ENCODE measurements around the gene PODXL2.

PODXL2 gene

GRCh38 chr3:127622772-127623576 is 6.0 kb upstream of the PODXL2 start:
- H3K27ac ChIP-seq (replicated peaks) = no peak overlapping the region
- TF ChIP-seq GABPA (IDR thresholded peaks at IDR 0.05; ENCODE audit: low read depth) (no peak), POLR2AphosphoS5 (IDR thresholded peaks at IDR 0.05; ENCODE audit: low read depth) (0 out of 2 replicates have a peak, but pooled peaks have one; percentile 51), CTCF (IDR thresholded peaks at IDR 0.05; ENCODE audit: insufficient read depth, low read length) (no peak)
- H3K27me3 ChIP-seq (ENCODE audit: insufficient read depth, poor library complexity, severe bottlenecking) = peaks cover under 1% of the 10 kb centered on the region
- no peak for DNase-seq (ENCODE audit: low read depth in 1 of 2, low spot score in 1 of 2)
- no peak overlapping the region for H3K4me3 ChIP-seq (replicated peaks; ENCODE audit: insufficient read depth, low read length)

GRCh38 chr3:127624063-127624462 is 4.9 kb upstream of the PODXL2 start:
- no peak for DNase-seq (ENCODE audit: low read depth in 1 of 2, low spot score in 1 of 2)
- Histone ChIP-seq H3K4me3 (replicated peaks; ENCODE audit: insufficient read depth, low read length) (no peak overlapping the region), H3K27me3 (ENCODE audit: insufficient read depth, poor library complexity, severe bottlenecking) (peaks cover 7% of the 10 kb centered on the region), H3K27ac (replicated peaks) (no peak overlapping the region)
- no peak for TF ChIP-seq GABPA (IDR thresholded peaks at IDR 0.05; ENCODE audit: low read depth)
- no peak for TF ChIP-seq REST (IDR thresholded peaks at IDR 0.05; ENCODE audit: insufficient replicate concordance, low read depth)
- no peak for TF ChIP-seq CTCF (IDR thresholded peaks at IDR 0.05; ENCODE audit: insufficient read depth, low read length)
- no peak for TF ChIP-seq POLR2AphosphoS5 (IDR thresholded peaks at IDR 0.05; ENCODE audit: low read depth)
- no peak for TF ChIP-seq SPI1 (IDR thresholded peaks at IDR 0.05; ENCODE audit: borderline replicate concordance, low read depth)

GRCh38 chr3:127625821-127626220 is 3.2 kb upstream of the PODXL2 start:
- no peak for TF ChIP-seq SPI1 (IDR thresholded peaks at IDR 0.05; ENCODE audit: borderline replicate concordance, low read depth)
- no peak for TF ChIP-seq CTCF (IDR thresholded peaks at IDR 0.05; ENCODE audit: insufficient read depth, low read length)
- TF ChIP-seq GABPA (IDR thresholded peaks at IDR 0.05; ENCODE audit: low read depth) = no peak
- TF ChIP-seq REST (IDR thresholded peaks at IDR 0.05; ENCODE audit: insufficient replicate concordance, low read depth) = no peak
- no peak for TF ChIP-seq POLR2AphosphoS5 (IDR thresholded peaks at IDR 0.05; ENCODE audit: low read depth)
- Histone ChIP-seq H3K4me3 (replicated peaks; ENCODE audit: insufficient read depth, low read length) (no peak overlapping the region), H3K27ac (replicated peaks) (no peak overlapping the region), H3K27me3 (ENCODE audit: insufficient read depth, poor library complexity, severe bottlenecking) (peaks cover 7% of the 10 kb centered on the region)
- DNase-seq (ENCODE audit: low read depth in 1 of 2, low spot score in 1 of 2) = no peak

All from HL-60 (cell line).